Keratinocyte (primary cell): ENCODE measurements around the gene ZBED3. TPM values are rescaled to one million over a fixed set of nuclear protein-coding genes. Genes with fewer than 3 reads are reported as not detected.

ENCODE experiments used
- DNase-seq: peaks from one replicate; pipeline ENCODE4 v3.0.0-alpha.2; 2011; ENCODE audit warnings: low read depth, missing footprints, low spot score
- FAIRE-seq: peaks from 2 replicates; lab custom pipeline; 2011; peaks lifted over from hg19 to GRCh38; lab: Jason Lieb, UNC
- H2AFZ ChIP-seq: 2 replicates; pipeline ENCODE4 v1.6.0; 2012; ENCODE audit warnings: low read length, control low read depth, inconsistent platforms; ENCODE audit not compliant: control insufficient read depth
- H3K27ac ChIP-seq: 2 replicates; pipeline ENCODE4 v1.5.1; 2011; ENCODE audit warnings: low read length; ENCODE audit not compliant: control insufficient read depth, insufficient read depth
- H3K27me3 ChIP-seq: 3 replicates; pipeline ENCODE4 v1.6.0; 2011; ENCODE audit warnings: low read length; ENCODE audit not compliant: control insufficient read depth, insufficient read depth; ENCODE audit errors: extremely low read depth
- H3K36me3 ChIP-seq, 2 experiments: 2 replicates in 1 of 2; 3 replicates in 1 of 2; pipeline ENCODE4 v1.5.1; 2011; ENCODE audit warnings: low read length in 2 of 2, mild to moderate bottlenecking in 1 of 2; ENCODE audit not compliant: control insufficient read depth in 2 of 2, insufficient read depth in 2 of 2; ENCODE audit errors: extremely low read depth in 1 of 2
- H3K4me1 ChIP-seq: 3 replicates; pipeline ENCODE4 v1.5.1; 2011; ENCODE audit warnings: low read length; ENCODE audit not compliant: control insufficient read depth, insufficient read depth; ENCODE audit errors: extremely low read depth
- H3K4me2 ChIP-seq: 3 replicates; pipeline ENCODE4 v1.6.0; 2011; ENCODE audit warnings: low read depth, low read length; ENCODE audit not compliant: control insufficient read depth, insufficient read depth; ENCODE audit errors: extremely low read depth
- H3K4me3 ChIP-seq, 3 experiments: fragments of 200-600 bp in 1 of 3; sonication (generic) in 1 of 3; 2 replicates in 2 of 3; 3 replicates in 1 of 3; pipeline ENCODE4 v1.5.1; 2011 to 2016; ENCODE audit warnings: low read length in 3 of 3, mild to moderate bottlenecking in 3 of 3, control low read depth in 2 of 3, inconsistent platforms in 1 of 3, low read depth in 1 of 3, mixed read lengths in 1 of 3, mixed run types in 1 of 3, moderate library complexity in 1 of 3; ENCODE audit not compliant: control insufficient read depth in 2 of 3, insufficient read depth in 2 of 3; ENCODE audit errors: extremely low read depth in 1 of 3
- H3K79me2 ChIP-seq: 2 replicates; pipeline ENCODE4 v1.6.0; 2012; ENCODE audit warnings: low read length; ENCODE audit not compliant: control insufficient read depth, insufficient read depth
- H3K9ac ChIP-seq: 3 replicates; pipeline ENCODE4 v1.6.0; 2011; ENCODE audit warnings: low read length; ENCODE audit not compliant: control insufficient read depth, insufficient read depth; ENCODE audit errors: extremely low read depth
- H3K9me1 ChIP-seq: 3 replicates; pipeline ENCODE4 v1.6.0; 2011; ENCODE audit warnings: low read length; ENCODE audit not compliant: control insufficient read depth, insufficient read depth; ENCODE audit errors: extremely low read depth
- H3K9me3 ChIP-seq: 2 replicates; pipeline ENCODE4 v1.5.1; 2012; ENCODE audit warnings: low read depth, low read length; ENCODE audit not compliant: control insufficient read depth
- H4K20me1 ChIP-seq: 3 replicates; pipeline ENCODE4 v1.6.0; 2011; ENCODE audit warnings: low read length; ENCODE audit not compliant: control insufficient read depth, insufficient read depth; ENCODE audit errors: extremely low read depth
- EZH2 ChIP-seq: IDR thresholded peaks from one replicate; pipeline ENCODE4 v1.6.1; 2012; ENCODE audit warnings: inconsistent platforms, mild to moderate bottlenecking, low read length, moderate library complexity
- dilution Hi-C: fragments of 300-500 bp; cut with MboI; formaldehyde crosslinking; loops from one replicate; pipeline ENCODE4 v1.7.0; 2020; ENCODE audit warnings: low sequenced_read_pairs; ENCODE audit not compliant: extremely low pct_ligation_motif_present
- polyA minus RNA-seq, 3 experiments: library from RNA; depleted of rRNA, polyadenylated mRNA; stranded (reverse); fragments of >200 nt; gene quantifications; 1 replicate in 1 of 3; 2 replicates in 1 of 3; 3 replicates in 1 of 3; pipeline ENCODE4 v1.2.3, GENCODE V29; 2011
- polyA plus RNA-seq, 5 experiments: library from polyadenylated mRNA; depleted of rRNA in 3 of 5; stranded (reverse) in 3 of 5; stranded (forward) in 1 of 5; unstranded in 1 of 5; fragments of >200 nt; gene quantifications; 1 replicate in 1 of 5; 2 replicates in 3 of 5; 3 replicates in 1 of 5; pipeline versions ENCODE4 v1.2.1 to v1.2.3, GENCODE V29; 2011 to 2012; ENCODE audit warnings: missing spikeins in 2 of 5, low read depth in 1 of 5, low replicate concordance in 1 of 5
- TF ChIP-seq, protein P1 (sequence below), 3 experiments: IDR thresholded peaks in 1 of 3; conservative IDR thresholded peaks in 1 of 3; optimal IDR thresholded peaks in 1 of 3; 2 replicates in 2 of 3; 3 replicates in 1 of 3; pipeline versions ENCODE3 to v1.5.1; 2011; ENCODE audit warnings: low read length in 3 of 3, mild to moderate bottlenecking in 3 of 3, moderate library complexity in 2 of 3, control low read depth in 1 of 3, inconsistent platforms in 1 of 3; ENCODE audit not compliant: insufficient read depth in 2 of 3; ENCODE audit errors: extremely low read depth in 1 of 3

Gene ZBED3, protein sequence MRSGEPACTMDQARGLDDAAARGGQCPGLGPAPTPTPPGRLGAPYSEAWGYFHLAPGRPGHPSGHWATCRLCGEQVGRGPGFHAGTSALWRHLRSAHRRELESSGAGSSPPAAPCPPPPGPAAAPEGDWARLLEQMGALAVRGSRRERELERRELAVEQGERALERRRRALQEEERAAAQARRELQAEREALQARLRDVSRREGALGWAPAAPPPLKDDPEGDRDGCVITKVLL
- polyA plus RNA-seq (0.50 to 0.59 TPM (median 0.58 TPM) in 3 replicates), polyA minus RNA-seq (0.10 to 1.3 TPM (median 0.29 TPM) in 3 replicates)
- 0.09 TPM for polyA plus RNA-seq (2011; ENCODE audit: low read depth)
- 0.62 and 1.1 TPM in 2 replicates for polyA plus RNA-seq (2011; cell fraction: cytosol; rRNA removed)
- 0.85 and 1.0 TPM in 2 replicates for polyA plus RNA-seq (2011; cell fraction: nucleus; rRNA removed)
- polyA plus RNA-seq (2012; ENCODE audit: low replicate concordance), result 0.26 and 0.38 TPM in 2 replicates
- polyA minus RNA-seq (2011; cell fraction: cytosol; rRNA and poly(A)+ RNA removed), result 0.38 TPM
- 0.32 and 0.78 TPM in 2 replicates for polyA minus RNA-seq (2011; cell fraction: nucleus; rRNA and poly(A)+ RNA removed)

DNA sequence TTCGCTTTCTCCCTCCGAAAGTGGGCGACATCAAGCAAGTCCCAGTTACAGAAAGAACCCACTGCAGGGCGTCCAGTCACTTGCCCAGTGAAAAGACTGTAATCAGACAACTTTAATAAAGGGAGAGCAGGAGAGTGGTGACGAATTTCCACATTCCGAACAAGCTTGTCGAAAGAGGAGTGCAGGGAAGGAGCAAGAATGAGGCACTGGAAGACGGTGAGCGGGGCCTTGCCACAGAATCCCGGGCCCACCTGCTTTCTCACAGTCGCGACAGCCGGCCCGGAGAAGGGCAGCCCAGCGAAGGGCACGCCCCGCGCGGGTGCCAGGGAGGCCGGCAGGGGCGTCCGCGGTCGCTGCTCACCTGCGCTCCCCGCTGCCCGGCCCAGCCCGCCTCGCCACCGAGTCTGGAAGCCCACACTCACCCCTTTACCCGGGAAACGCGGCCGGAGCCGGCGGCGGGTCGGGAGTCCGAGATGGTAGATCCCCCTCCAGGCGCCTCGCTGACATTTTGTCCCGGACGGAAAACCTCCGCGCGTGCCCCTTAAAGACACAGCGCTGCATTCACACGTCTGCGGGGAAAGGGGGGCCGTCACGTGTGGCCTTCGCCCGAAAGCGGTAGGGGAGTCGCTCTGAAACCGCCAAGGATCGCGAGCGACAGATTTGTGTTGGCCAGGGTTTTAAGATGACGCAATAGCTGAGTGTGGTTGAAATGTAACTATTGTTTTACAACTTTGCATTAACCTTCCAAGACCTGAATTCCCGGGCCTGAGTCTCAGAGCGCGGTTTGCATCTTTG, at the start of gene ZBED3:
Gene ZBED3 (minus strand): TSS at position 597 of the 795 bp plus-strand sequence. CDS start 9,407 bp downstream, outside the sequence.
- DNase-seq (no peak), FAIRE-seq (peak; percentile 67)
- TF ChIP-seq EZH2, result no peak
- TF ChIP-seq, protein P1, sequence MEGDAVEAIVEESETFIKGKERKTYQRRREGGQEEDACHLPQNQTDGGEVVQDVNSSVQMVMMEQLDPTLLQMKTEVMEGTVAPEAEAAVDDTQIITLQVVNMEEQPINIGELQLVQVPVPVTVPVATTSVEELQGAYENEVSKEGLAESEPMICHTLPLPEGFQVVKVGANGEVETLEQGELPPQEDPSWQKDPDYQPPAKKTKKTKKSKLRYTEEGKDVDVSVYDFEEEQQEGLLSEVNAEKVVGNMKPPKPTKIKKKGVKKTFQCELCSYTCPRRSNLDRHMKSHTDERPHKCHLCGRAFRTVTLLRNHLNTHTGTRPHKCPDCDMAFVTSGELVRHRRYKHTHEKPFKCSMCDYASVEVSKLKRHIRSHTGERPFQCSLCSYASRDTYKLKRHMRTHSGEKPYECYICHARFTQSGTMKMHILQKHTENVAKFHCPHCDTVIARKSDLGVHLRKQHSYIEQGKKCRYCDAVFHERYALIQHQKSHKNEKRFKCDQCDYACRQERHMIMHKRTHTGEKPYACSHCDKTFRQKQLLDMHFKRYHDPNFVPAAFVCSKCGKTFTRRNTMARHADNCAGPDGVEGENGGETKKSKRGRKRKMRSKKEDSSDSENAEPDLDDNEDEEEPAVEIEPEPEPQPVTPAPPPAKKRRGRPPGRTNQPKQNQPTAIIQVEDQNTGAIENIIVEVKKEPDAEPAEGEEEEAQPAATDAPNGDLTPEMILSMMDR (optimal IDR thresholded peaks at IDR 0.05 in 1 of 3, IDR thresholded peaks at IDR 0.05 in 1 of 3, conservative IDR thresholded peaks at IDR 0.05 in 1 of 3; ENCODE audit: extremely low read depth in 1 of 3, insufficient read depth in 2 of 3, low read length in 3 of 3), result no peak
- no peaks in the 10 kb centered on the region for H3K27me3 ChIP-seq
- H3K36me3 ChIP-seq, result no peaks in the 10 kb centered on the region
- peak within 1 kb of the TSS; percentile 55 for H3K27ac ChIP-seq
- no peaks in the 10 kb centered on the region for H3K9me1 ChIP-seq
- H2AFZ ChIP-seq, result peak within 1 kb of the TSS; percentile 97
- H3K4me2 ChIP-seq, result peak within 1 kb of the TSS; percentile 96
- peak within 1 kb of the TSS; percentile 83 for H3K9ac ChIP-seq
- no peaks in the 10 kb centered on the region for H4K20me1 ChIP-seq
- no peaks in the 10 kb centered on the region for H3K79me2 ChIP-seq
- no peaks in the 10 kb centered on the region for H3K9me3 ChIP-seq
- peak within 1 kb of the TSS; percentile 53 to 85 (median 80) for H3K4me3 ChIP-seq
- peaks cover 4% of the 10 kb centered on the region for H3K4me1 ChIP-seq
- dilution Hi-C loops, result no loop called here

DNA sequence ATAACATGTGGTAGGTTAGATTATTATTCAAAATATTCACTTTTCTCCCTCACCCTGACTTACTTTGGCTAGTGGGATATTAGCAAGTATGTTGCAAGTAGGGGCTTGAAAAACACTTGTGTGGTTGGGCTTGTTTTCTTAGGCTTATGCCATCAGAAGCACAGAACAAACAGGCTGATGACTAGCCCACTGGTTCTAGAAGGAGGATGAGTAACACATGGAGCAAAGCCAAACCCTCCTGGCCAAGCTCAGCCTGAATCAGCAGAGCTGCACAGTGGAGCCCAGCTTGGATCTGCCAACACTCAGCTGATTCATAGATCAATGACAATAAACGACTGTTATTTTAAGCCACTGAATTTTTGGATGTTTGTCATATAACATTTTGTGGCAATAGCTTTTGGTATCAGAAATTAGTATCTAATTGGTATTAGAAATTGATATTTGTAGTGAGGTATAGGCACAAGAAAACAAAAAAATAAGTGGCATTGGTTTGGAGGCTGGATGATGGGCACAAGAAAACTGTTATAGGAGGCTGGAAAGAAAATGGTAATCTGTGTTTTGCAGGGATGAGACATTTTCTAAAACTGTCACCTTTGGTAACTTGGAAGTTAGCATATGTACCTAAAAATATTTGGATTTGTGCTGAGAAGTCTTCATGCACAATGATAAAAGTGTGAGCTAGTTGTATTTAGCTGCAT, 46.1 kb upstream of the ZBED3 start:
- Histone ChIP-seq H3K4me2 (peak overlapping the region; percentile 46), H3K4me1 (peaks cover 7% of the 10 kb centered on the region), H3K9me1 (no peaks in the 10 kb centered on the region), H3K36me3 (no peaks in the 10 kb centered on the region), H4K20me1 (no peaks in the 10 kb centered on the region), H3K27me3 (peaks cover 50% of the 10 kb centered on the region), H2AFZ (no peak overlapping the region), H3K9ac (no peak overlapping the region), H3K79me2 (no peaks in the 10 kb centered on the region), H3K27ac (no peak overlapping the region), H3K9me3 (no peaks in the 10 kb centered on the region), H3K4me3 (no peak overlapping the region)
- DNase-seq (peak; percentile 93), FAIRE-seq (peak; percentile 98)
- dilution Hi-C loops, result no loop called here
- no peak for TF ChIP-seq EZH2
- TF ChIP-seq, protein P1 (optimal IDR thresholded peaks at IDR 0.05 in 1 of 3, IDR thresholded peaks at IDR 0.05 in 1 of 3, conservative IDR thresholded peaks at IDR 0.05 in 1 of 3; ENCODE audit: extremely low read depth in 1 of 3, insufficient read depth in 2 of 3, low read length in 3 of 3), result no peak
